GM21423 (cell line): ENCODE measurements around the gene AAMP.

Experiments used
- ATAC-seq: cut with Tn5 transposase; IDR thresholded peaks from one replicate; pipeline ENCODE4 v1.9.1; 2021; ENCODE audit warnings: mild to moderate bottlenecking, moderate library complexity; ENCODE audit not compliant: unreplicated experiment

The AAMP gene

DNA sequence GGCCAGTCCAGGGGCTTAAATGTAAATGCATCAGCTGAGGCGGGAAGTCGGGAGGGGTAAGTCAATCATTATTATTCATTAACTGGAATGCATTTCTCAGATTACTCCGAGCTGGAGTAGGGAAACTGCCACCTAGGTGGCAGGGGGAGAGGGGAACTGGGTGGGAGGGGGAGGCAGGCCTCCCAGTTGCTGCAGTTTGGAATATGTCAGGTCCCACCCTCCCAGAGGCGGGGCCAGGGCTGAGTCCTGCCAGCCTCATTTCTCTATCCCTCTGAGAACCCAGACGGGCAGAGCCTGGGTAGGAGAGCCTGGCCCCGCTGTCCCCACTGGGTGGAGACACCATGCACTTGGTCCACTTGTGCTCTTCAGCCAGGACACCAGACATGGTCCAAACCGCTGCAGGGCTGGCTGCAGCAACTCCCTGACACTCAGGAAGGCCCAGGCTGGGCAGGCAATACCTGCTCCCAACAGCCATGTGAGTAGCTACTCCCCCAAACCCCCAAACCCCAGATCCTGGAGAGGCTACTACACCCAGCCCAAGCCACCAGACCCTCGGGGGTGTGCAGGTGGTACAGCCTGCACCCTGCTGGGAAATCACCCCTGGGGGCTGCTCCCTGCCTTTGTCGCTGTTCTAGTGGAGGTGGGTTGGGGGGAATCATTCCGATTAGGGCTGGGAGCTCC lies 9.1 kb downstream of the AAMP start, which contains the start of gene GPBAR1:
GPBAR1 (plus strand) TSS at position 274 of the 681 bp plus-strand sequence. CDS start 1,710 bp downstream, outside the sequence.
- ATAC-seq = no peak

DNA sequence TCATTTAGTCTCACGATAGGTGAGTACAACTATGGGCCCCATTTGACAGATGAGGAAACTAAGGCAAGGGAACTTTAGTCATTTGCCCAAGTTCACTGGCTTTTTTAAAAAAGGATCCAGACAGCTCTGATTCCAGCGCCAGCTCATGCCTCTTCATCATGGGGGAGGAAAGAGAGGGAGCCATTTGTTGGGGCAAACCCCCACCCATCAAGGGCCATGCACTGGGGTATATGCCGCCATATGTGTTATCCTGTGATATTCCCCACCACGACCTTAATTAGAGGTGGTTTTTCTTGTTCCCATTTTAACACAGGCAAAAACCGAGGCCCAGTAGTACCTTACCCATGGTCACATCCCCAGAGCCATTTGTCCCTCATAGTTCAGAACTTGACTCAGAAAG lies 9.8 kb downstream of the AAMP start:
- no peak for ATAC-seq

DNA sequence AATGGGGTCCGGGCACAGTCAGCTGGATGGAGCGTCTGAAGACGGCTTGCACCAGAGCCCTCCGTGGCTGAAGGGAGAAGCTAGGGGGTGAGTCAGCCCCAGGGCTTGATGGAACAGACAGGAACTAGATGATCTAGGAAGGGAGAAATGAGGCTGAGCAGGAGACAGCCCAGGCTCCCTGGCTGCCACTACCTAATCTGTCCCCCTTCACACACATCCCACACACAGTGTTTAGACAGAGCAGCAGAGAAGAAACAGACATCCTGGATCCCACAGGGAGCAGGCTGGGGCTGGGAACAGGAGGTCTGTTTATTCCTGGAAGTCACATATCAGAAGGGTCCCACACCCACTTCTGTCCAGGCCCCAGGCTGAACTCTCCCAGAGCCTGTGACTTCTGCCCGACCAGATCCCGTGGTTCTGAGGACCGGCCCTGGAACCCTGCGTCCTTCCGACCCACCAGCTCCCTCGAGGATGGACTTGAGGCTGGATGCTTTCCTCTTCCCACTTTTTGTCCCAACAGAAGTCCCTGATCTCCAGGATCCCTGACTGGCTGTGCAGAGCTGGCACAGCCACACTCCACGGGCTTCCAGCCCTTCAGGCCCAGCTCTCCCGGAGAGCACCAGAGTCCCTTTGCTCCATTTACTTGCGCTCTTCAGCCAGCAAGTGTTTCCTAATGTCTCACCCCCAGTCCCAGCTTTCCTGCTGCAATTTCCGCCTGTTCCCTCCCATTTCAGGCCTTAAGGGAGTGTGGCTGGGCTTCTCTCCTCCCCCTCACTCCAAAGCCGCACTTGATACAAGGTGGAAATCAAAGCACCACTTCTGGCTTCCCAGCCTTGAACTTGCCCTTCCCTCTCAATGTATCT lies 10.6 kb downstream of the AAMP start:
- ATAC-seq = no peak

DNA sequence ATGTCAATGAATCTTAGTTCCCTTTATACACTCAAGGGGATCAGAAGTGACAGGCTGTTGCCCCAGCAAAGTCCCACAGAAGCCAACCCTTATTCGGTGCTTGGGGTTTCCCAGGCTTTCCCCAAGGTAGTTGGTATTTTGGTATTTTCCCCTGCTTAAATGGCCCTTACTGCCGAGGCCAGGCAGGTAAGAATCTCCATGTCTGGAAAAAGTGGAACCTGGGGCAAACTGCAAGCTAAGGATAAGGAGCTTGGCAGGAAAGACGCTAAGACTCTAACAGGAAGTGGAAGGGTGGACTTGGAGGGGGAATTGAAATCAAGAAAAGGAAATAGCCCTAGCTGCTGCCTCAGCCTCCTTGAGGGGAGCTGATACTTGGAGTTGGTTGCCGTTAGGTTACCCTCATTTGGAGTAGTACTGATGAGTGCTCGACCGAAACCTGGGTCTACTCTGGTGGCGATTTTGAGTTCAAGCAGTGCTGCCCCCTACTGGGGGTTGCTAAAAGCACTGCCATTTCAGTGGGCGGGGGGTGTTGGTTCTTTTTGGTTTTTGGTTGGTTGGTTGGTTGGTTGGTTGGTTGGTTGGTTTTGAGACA lies 12.5 kb downstream of the AAMP start:
- peak; percentile 87 for ATAC-seq

DNA sequence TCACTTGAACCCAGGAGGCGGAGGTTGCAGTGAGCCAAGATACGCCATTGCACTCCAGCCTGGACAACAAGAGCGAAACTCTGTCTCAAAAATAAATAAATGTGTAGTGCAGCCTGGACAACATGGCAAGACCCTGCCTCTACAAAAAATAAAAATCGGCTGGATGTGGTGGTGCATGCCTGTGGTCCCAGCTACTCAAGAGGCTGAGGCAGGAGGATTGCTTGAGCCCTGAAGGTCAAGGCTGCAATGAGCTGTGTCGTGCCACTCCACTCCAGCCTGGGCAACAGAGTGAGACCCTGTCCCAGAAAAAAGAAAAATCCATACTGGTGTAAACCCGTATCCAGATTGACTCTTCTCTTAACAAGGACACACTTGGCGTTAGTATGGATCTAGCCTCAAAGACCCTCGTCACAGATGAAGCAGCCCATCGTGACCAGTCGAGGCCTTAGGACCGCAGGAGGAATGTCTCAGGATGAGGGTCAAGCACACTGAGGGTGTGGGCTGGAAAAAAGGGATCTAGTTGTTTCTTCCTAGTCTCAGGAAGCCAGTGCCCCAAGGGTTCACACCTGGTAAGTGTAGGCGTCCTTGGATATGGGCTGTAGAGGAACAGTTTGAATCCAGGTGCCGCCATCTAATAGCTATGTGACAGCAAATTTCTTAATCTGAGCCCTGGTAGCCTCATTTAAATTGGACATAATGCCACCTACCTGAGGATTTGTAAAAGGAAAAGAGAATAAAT lies 13.2 kb downstream of the AAMP start:
- no peak for ATAC-seq

DNA sequence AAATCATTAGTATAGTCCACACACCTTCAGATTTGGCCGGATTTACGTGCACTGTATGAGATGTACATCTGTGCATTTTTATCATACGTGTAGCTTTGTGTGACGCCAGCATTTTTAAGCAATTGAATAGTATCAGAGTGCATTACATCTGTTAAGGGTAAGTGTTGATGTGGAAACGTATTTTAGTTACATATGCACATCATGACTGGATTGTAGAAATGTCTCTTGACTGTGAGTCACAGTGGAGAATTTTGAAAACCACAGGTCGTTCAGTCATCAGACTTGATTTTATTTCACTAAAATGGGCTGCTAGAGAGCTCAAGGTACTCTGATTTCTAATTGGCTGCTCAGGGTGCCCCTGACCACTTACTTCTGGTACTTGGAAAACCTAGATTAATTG lies 14.5 kb downstream of the AAMP start:
- ATAC-seq = no peak

DNA sequence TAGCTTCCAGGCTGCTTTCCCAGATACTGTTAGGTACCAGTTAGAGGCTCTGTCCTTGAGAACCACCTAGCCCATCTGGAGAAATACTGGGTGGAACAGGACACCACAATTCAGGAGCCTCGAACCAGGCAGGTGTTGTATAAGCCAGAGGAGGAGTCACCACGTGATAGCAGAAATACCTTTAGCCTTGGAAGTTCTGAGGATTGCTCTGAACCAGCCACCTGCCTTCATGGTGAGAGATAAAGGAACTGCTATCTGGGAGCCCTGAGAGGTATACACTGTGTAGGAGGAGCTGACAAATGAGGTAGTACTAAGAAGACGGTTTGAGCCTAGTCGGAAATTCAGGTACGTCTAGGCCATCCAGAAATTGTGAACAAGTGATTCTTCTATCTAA lies 16.7 kb downstream of the AAMP start:
- ATAC-seq = no peak

DNA sequence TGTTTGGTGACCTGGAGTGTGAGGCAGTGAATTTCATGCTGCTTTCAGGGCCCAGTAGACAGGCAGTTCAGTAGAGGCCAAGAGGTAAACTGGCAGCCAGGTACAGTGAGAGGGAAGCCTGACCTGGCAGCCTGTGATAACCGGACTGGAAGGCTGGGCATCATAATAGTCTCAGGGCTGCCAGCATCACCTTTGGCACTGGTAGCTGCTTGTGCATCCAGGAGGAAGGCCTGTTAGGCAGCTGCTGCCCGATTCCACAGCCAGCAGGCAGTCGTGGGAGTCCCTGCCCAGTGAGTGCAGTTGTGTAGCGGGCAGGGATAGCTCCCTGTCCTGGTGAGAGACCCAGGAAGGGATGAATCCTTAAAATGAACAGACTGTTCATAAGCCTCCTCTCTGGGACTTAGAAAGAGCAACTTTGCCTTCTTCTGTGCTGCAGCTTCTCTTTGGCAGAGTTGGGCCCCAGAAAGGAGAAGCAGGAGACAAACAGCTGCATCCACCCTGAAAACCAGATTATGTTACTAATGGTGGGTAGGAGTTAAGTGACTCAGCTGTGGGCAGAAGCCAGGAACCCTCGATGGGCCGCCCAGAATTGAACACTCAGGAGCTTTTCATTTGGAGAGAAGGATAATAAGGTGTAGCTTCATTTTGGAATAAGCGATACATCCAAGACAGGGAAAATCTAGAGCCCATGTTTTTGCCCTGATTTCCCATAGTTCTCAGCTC lies 17.3 kb downstream of the AAMP start:
- ATAC-seq = no peak

DNA sequence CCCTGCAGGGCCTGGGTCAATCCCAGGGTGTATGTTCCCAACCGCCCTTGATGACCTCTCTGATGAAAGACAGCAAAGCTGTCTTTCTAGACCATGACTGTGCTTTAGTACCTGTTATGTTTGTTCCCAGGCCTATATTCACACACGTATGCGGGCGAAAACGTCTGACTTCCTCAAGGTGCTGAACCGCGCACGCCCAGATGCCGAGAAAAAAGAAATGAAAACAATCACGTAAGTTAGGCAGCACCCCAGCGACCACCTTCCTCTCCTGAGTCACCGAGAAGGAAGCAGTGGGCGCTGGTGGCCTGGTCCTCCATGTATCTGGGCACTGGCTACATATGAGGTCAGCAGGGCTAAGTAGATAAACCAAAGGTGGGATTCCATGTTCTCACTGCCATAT lies 20.2 kb downstream of the AAMP start:
- no peak for ATAC-seq

DNA sequence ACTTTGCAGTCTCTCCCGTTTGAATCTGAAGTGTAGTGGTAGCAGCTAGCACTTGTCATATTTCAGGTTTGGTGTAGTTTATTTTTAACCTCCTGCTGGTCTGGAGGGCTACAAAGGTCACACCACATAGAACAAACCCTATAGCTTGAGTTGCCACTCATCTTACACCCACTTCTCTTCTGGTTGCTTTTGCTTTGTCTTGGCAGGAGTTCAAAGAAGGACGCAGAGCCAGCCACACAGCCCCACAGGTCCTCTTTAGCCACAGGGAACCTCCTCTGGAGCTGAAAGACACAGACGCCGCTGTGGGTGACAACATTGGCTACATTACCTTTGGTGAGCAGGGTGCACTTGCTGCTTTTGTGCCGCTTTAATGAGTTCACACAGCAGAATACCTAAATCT lies 24.7 kb downstream of the AAMP start:
- no peak for ATAC-seq

DNA sequence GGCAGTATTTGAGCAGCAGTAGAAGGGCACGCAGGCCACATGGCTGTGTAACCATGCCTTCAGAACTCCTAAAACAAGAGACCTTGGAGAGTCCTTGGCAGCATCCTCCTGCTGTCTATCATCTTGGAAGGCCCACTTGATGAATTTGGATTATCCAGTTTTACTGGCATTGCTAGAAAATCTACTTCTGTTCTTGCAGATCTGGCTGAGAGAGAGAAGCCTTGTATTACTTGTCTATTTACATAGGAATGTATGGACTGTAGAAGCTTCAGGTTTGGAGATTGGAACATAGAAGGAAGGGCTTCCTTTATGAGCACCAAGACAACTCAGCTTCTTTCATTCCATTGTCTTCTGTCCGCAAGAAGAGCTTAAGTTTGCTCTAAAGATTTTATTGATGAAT lies 25.3 kb downstream of the AAMP start:
- no peak for ATAC-seq

DNA sequence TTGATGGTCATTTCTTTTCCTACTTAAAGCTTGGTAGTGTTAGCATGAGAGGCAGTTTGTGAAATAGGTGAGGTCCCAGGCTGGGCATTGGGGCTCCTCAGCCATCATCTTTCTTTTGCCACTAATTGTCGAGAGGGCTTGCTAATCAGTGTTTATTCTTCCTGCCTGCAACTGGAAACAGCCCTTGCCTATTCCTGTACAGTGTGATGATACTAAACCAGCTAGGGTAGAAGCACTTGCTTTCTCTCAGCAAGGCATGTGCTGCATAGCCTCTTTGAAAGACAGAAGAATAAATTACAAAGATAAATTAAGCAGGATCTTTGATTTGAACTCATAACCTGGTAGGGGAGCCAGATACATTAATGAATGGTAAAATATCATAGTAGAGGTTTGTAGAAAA lies 25.7 kb downstream of the AAMP start:
- ATAC-seq = no peak

DNA sequence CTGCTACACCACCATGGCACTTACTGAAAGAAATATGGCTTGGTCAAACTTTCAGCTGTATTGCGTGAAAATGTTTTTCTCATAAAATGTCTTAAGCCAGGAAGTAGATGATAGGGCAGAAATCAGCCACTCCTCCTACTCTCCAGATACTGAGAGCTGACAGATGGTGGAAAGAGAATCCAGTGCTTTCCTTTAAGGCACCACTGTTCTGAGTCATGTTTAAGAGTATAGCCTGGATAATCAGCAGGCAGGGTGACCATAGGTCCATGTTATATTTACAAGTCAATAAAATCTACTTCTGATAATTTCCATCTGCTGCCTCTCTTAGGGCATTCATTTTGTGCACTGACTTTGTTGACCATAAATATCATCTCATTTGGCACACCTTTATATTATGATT lies 31.1 kb downstream of the AAMP start:
- ATAC-seq = no peak

DNA sequence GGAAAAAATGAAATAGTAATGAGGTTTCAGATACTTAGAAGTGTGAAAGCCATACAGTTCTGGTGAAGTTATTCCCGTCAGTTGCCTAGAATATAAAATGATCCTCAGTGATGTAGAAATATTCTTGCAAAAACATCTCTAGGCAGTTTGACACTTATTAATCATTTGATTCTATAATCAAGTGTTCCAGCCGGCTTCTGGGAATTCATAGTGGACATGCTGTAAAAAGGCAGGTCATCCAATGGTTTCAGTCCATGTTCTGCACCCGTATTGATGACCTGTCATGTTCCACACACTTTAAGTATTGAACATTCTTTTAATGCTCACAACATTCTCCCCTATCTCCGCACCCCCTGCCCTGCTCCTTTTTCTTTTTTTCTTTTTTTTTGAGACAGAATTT lies 33.1 kb downstream of the AAMP start:
- ATAC-seq = no peak

DNA sequence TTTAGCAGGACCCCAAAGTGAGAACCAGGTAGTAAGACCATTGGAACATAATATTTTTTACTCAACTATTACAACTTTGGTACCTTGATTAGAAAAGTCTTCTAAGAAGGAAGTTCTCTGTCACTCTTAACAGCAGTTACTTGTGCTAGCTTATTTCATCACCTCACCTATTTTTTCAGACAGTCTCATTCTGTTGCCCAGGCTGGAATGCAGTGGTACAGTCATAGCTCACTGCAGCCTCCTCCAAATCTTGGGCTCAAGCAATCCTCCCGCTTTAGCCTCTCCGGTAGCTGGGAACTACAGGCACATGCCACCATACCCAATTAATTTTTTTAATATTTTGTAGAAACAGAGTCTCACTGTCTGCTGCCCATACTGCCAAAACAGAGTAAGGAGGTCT lies 34.9 kb downstream of the AAMP start:
- no peak for ATAC-seq

DNA sequence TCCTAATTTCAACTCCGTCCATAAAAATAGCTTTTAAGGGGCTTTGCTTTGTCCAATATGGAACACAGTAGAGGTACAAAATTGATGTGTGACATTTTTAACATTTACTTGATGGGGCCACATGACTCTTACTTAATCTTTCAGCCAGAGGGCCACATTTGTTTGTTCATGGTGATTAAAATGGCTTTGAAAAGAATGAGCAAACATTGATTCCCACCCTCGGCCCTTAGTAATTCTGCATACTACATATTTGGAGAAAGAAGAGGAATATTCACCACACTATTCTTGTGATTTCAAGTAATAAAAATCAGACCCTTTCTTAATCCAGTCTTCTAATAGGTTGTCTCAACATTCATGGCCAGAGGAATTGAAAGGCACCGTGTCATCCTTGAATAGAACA lies 35.4 kb downstream of the AAMP start:
- no peak for ATAC-seq

DNA sequence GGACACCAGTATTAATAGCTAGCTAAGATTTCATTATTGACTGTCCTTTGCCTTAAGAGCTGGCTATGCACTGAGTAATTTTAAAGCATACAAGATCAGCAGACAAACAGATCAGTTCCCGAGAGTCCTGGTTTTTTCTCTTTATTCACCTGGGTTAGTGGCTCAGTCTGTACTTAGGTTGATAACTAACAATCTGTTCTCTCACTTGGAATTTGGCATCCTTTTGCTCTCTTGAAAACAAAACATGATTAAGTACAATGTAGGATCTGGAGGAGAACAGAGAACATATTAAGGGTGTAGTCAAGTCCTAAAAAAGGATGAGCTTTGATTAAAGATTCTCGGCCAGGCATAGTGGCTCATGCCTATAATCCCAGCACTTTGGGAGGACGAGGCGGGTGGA lies 36.4 kb downstream of the AAMP start:
- ATAC-seq = no peak

DNA sequence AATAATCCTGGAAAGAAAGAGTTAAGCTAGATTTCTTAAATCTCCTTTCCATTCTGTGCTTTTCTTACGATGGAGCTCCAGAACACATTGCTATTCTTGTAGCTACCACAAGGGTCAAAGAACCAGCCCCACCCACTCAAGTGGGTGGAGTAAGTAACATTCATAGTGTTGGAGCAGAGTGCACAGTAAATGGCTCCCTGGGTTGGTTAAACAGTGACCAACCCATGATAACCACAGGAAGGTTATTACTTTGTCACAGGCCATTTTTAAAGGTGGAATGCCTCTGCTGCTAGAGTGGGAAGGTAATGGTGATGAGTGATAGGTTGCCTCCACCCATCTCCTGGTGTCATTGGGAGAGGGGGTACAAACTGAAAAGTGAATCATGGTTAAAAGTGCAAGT lies 39.1 kb downstream of the AAMP start:
- peak; percentile 70 for ATAC-seq

DNA sequence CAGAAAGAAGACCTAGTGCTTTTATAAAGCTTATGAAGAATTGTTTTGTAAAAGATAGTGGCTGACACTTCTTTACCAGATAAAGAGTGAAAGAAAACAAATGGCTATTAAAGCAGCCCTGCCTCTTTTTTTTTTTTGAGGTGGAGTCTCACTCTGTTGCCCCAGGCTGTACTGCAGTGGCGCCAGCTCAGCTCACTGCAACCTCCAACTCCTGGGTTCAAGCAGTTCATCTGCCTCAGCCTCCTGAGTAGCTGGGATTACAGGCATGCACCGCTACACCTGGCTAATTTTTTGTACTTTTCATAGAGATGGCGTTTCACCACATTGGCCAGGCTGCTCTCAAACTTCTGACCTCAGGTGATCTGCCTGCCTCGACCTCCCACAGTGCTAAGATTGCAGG lies 40.1 kb downstream of the AAMP start:
- no peak for ATAC-seq

DNA sequence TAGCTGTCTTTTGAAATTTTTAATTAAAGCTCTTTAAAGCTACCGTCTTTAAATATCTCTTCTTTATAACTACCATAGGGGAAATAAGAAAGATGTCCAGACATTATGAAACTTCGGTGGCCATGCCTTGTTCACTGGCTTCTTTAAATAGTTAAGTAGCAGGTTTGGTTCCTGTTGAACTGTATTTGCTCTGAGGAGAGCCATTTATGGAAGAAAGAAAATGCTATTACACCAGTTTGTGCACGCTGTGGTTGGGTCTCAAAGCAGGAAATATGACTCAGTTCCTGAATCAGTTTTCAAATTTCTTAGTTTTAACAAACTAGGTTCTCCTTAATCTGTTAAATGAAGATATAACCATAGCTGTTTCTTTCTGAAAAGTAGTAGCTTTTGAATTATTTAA lies 40.7 kb downstream of the AAMP start:
- peak; percentile 83 for ATAC-seq
